ENCODE measurements around the gene PLCH2.

The PLCH2 gene

DNA sequence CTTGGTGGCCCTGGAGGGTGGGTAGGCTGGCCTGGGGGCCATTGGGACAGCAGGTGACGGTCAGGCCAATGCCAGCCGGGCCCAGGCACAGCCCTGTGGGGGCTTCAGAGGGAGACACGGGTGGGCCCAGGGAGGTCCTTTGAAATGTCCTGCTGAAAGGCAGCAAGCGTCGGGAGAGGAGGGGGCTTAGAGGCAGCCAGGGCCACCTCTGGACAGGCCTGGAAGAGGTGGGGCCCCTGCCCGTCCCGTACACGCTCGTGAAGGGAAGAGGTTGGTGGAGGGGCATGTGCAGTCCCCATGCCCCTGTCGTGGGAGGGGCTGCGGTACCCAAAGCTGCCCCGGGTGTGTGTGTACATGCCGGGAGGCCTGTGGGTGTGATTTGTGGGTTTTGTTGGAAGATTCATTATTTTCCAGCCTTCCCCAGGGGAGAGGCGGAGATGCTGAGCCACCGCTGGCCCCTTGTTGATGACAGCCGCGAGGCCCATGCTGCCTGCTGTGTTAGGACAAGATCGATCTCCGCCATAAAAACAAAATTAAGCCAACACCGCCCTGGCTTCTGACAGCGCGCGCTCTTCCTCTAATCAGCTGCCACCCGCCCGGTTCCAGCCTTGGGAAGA, 3.4 kb upstream of the PLCH2 start:
- Mint-ChIP-seq H3K4me1 (no peaks in the 10 kb centered on the region), H3K4me3 (no peak overlapping the region), H3K27ac (no peak overlapping the region), H3K9me3 (no peaks in the 10 kb centered on the region), H3K27me3 (no peaks in the 10 kb centered on the region), H3K36me3 (ENCODE audit: low read depth) (no peaks in the 10 kb centered on the region)
- DNase-seq (no peak), ATAC-seq (no peak)

DNA sequence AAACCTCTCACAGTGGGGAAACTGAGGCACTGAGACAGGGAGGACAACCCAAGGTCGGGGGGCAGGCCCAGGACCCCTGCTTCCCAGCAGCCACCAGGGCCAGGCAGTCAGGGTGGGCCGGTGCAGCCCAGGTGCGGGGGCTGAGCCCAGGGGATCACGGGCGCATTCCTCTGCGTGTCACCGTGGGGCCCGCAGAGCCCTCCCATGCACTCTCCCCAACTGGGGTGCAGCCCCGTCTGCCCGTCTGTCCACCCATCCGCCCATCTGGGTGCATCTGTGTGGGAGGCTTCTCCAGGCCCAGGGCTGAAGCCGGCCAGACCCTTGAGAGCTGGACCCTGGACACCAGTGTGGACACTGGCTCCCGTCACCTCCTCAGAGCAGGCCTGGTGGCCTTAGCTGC, 2.9 kb upstream of the PLCH2 start:
- ATAC-seq = no peak
- no peaks in the 10 kb centered on the region for H3K4me1 Mint-ChIP-seq
- H3K27ac Mint-ChIP-seq = no peak overlapping the region
- H3K36me3 Mint-ChIP-seq (ENCODE audit: low read depth) = no peaks in the 10 kb centered on the region
- H3K9me3 Mint-ChIP-seq = no peaks in the 10 kb centered on the region
- H3K4me3 Mint-ChIP-seq = no peak overlapping the region
- DNase-seq = no peak
- no peaks in the 10 kb centered on the region for H3K27me3 Mint-ChIP-seq

DNA sequence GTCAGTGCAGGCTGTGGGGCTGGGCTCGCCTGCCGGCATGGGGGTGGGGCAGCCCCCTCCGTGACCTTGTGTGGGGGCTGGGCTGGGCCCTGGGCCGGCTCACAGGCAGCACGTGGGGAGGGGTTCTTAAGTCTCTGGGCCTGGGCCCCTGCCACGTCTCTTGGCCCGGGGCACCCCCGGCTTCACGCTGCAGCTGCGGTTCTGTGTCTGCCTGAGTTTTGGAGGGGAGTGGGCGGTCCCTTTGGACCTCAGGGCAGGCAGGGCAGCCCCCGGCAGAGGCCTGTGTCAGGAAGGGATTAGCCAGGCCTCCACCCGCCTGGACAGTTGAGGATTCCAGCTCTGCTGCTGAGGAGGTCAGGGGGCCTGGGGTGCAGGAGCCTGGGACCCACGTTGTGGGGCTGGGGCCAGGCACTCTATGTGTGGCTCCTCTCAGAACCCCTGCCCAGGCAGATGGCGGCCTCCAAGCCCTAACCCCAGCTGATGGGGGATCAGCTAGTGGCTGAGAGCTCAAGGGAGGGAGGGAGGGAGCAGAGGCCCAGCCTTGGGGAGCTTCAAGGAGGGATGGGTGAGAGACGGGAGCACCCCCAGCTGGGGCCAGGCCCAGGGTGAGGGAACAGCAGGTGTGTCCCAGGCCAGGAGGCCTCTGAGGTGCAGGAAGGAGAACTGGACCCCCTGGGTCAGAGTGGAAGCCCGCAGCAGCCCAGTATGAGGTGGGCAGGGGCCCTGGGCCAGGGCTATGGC, 1.8 kb upstream of the PLCH2 start:
- no peak for DNase-seq
- ATAC-seq = no peak
- no peaks in the 10 kb centered on the region for H3K9me3 Mint-ChIP-seq
- no peak overlapping the region for H3K4me3 Mint-ChIP-seq
- H3K4me1 Mint-ChIP-seq = no peaks in the 10 kb centered on the region
- no peaks in the 10 kb centered on the region for H3K36me3 Mint-ChIP-seq (ENCODE audit: low read depth)
- no peak overlapping the region for H3K27ac Mint-ChIP-seq
- no peaks in the 10 kb centered on the region for H3K27me3 Mint-ChIP-seq

DNA sequence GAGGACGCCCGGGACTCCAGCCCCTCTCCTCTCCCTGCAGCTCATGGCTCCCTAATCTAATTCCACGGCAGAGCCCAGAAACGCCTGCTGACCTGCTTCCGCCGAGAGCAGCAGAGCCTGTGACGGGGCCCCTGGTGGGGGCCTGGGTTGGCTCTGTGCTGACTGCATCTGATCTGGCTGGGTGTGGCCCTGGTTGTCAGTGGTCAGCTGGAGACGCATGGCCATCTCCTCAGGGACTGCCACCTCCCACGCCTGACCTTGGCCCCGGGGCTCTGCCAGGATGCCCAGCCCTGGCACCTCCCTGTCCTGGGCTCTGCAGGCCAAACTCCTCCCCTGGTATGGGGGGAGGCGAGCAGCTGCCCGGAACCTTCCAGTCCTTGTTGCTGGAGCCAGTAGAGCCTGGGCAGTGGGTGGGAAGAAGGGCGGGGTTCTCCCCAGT, 1.1 kb upstream of the PLCH2 start:
- no peaks in the 10 kb centered on the region for H3K36me3 Mint-ChIP-seq (ENCODE audit: low read depth)
- no peaks in the 10 kb centered on the region for H3K4me1 Mint-ChIP-seq
- no peaks in the 10 kb centered on the region for H3K27me3 Mint-ChIP-seq
- ATAC-seq (no peak), DNase-seq (no peak)
- H3K27ac Mint-ChIP-seq = no peak overlapping the region
- H3K4me3 Mint-ChIP-seq = no peak overlapping the region
- H3K9me3 Mint-ChIP-seq = no peaks in the 10 kb centered on the region

DNA sequence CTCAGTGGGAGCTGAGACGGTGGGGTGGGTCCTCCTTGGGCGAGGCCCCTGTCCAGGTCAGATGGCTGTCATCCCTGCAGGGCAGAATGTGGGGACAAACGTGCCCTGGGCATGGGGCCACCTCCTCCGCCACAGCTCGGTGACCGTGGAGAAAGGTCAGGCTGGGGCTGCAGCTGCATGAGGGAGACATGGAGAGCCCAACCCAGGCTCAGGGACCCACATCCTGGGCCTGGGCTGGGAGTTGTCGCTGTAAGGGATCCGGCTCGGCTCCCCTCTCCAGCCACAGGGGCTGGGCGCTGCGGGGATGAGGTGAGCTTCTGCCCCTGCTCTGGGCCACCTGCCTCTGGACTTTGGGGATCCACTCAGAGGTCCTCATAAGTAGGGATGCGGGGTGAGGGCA, 518 bp upstream of the PLCH2 start:
- H3K36me3 Mint-ChIP-seq (ENCODE audit: low read depth) = no peaks in the 10 kb centered on the region
- no peaks in the 10 kb centered on the region for H3K27me3 Mint-ChIP-seq
- ATAC-seq (no peak), DNase-seq (no peak)
- H3K27ac Mint-ChIP-seq = no peak overlapping the region
- H3K9me3 Mint-ChIP-seq = no peaks in the 10 kb centered on the region
- H3K4me1 Mint-ChIP-seq = no peaks in the 10 kb centered on the region
- no peak overlapping the region for H3K4me3 Mint-ChIP-seq

- no peaks in the 10 kb centered on the region for H3K27me3 Mint-ChIP-seq
- peaks cover 2% of the 10 kb centered on the region for H3K4me1 Mint-ChIP-seq
- no peak overlapping the region for H3K4me3 Mint-ChIP-seq
- H3K27ac Mint-ChIP-seq = no peak overlapping the region
- H3K36me3 Mint-ChIP-seq (ENCODE audit: low read depth) = no peaks in the 10 kb centered on the region
- no peak for DNase-seq
- ATAC-seq = no peak
- H3K9me3 Mint-ChIP-seq = no peaks in the 10 kb centered on the region
These were observed 1.2 kb downstream of the PLCH2 start for GRCh38 chr1:2477309-2477708.

GRCh38 chr1:2477791-2478499, 1.9 kb downstream of the PLCH2 start:
- H3K27ac Mint-ChIP-seq = no peak overlapping the region
- no peaks in the 10 kb centered on the region for H3K27me3 Mint-ChIP-seq
- peaks cover 2% of the 10 kb centered on the region for H3K4me1 Mint-ChIP-seq
- H3K4me3 Mint-ChIP-seq = no peak overlapping the region
- no peak for ATAC-seq
- H3K36me3 Mint-ChIP-seq (ENCODE audit: low read depth) = no peaks in the 10 kb centered on the region
- DNase-seq = no peak
- H3K9me3 Mint-ChIP-seq = no peaks in the 10 kb centered on the region

DNA sequence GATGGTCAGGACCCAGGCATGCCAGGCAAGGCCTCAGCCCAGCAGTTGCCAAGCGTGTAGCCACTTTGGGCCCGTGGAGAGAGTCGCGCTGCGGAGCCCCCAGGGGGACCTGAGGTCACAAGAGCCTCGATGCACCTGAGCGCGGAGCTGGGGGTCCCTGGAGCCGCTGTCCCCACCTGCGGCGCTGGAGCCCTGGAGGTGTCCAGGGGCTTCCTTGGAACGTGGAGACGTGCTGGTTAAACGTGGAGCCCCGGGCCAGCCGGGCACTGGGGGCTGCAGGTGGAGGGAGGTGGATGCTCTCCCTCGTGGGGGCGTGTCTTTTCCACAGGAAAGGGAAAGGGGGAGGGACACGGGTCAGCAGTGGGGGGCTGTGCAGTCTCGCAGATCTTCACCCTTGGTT, 3.1 kb downstream of the PLCH2 start:
- H3K9me3 Mint-ChIP-seq = no peaks in the 10 kb centered on the region
- peaks cover 2% of the 10 kb centered on the region for H3K4me1 Mint-ChIP-seq
- no peaks in the 10 kb centered on the region for H3K36me3 Mint-ChIP-seq (ENCODE audit: low read depth)
- DNase-seq (no peak), ATAC-seq (no peak)
- no peak overlapping the region for H3K27ac Mint-ChIP-seq
- H3K4me3 Mint-ChIP-seq = no peak overlapping the region
- no peaks in the 10 kb centered on the region for H3K27me3 Mint-ChIP-seq

GRCh38 chr1:2479618-2480017, 3.5 kb downstream of the PLCH2 start:
- no peaks in the 10 kb centered on the region for H3K9me3 Mint-ChIP-seq
- no peak overlapping the region for H3K27ac Mint-ChIP-seq
- DNase-seq = no peak
- no peaks in the 10 kb centered on the region for H3K36me3 Mint-ChIP-seq (ENCODE audit: low read depth)
- ATAC-seq = no peak
- H3K27me3 Mint-ChIP-seq = no peaks in the 10 kb centered on the region
- no peak overlapping the region for H3K4me3 Mint-ChIP-seq
- H3K4me1 Mint-ChIP-seq = peaks cover 2% of the 10 kb centered on the region

DNA sequence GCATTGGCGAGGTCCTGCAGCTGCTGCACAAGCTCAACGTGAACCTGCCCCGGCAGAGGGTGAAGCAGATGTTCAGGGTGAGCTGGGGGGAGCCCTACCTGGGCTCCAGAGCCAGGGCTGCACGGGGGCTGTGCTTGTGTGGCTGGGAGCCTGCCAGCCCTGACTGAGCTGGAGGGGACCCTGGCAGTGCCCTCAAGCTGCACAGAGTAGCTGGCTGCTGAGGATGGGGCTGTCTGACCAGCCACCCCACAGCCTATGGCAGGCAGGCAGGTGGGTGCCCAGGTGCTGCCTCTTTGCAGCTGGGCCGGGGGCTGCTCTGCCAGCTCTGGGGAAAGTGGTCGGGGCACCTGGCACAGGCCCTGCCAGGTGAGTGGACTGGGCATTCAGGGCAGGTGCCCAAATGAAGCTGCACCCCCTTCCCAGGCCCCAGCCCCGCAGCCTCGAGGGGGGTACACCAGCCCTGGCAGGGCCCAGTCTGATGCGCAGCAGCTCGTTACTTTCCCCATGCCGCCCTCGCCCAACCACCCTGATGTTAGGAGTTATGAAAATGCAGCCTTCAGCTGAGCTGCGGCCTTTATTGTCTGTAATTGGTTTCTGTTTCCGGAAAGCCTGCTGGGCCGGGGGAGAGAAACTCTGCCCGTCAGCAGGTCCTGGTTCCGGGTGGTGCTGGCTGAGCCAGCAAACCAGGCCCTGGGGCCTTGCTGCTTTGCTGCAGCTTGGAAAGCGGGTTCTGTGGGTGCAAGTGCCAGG, 4.3 kb downstream of the PLCH2 start:
- ATAC-seq (no peak), DNase-seq (no peak)
- H3K36me3 Mint-ChIP-seq (ENCODE audit: low read depth) = no peaks in the 10 kb centered on the region
- no peaks in the 10 kb centered on the region for H3K27me3 Mint-ChIP-seq
- H3K27ac Mint-ChIP-seq = no peak overlapping the region
- H3K9me3 Mint-ChIP-seq = no peaks in the 10 kb centered on the region
- H3K4me3 Mint-ChIP-seq = no peak overlapping the region
- H3K4me1 Mint-ChIP-seq = peaks cover 2% of the 10 kb centered on the region

DNA sequence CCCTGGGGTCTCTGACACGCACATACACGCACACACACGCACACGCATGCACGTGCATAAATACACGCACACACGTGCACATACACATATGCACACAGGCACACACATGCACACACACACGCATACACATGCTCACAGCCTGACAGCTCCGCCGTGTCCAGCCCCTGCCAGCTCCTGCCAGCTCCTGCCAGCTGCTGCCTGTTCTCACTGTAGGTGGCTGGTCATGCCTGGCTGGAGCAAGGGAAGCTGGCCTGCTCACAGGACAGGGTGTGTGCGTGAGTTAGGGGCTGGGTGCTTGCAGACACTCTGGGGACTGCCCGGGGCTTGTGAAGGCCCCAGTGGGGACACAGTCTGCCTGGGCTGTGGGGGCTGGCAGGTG, 4.9 kb downstream of the PLCH2 start:
- DNase-seq (no peak), ATAC-seq (no peak)
- peaks cover 2% of the 10 kb centered on the region for H3K4me1 Mint-ChIP-seq
- H3K36me3 Mint-ChIP-seq (ENCODE audit: low read depth) = no peaks in the 10 kb centered on the region
- H3K4me3 Mint-ChIP-seq = no peak overlapping the region
- H3K9me3 Mint-ChIP-seq = no peaks in the 10 kb centered on the region
- no peaks in the 10 kb centered on the region for H3K27me3 Mint-ChIP-seq
- no peak overlapping the region for H3K27ac Mint-ChIP-seq

DNA sequence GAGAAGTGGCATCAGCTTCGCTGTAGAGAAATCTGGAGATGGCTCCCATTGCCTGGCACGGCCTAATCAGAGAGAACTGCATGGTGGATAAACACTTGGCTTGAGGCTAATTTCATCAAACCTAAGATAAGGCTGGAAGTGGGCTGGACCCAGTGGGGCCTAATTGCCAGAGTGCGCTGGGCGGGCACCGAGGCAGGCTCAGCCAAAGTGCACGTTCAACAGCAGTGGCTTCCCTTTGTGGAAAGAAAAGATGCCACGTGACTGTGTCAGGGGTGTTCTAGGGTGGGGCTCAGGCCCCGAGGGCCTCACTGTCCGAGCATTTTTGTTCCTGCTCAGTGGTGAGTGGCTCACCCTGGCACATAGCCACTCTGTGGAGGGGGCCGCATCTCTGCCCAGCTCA, 5.8 kb downstream of the PLCH2 start:
- Mint-ChIP-seq H3K4me3 (no peak overlapping the region), H3K36me3 (ENCODE audit: low read depth) (no peaks in the 10 kb centered on the region), H3K9me3 (no peaks in the 10 kb centered on the region)

GRCh38 chr1:2482588-2482987, 6.5 kb downstream of the PLCH2 start:
- H3K4me3 Mint-ChIP-seq = no peak overlapping the region
- no peaks in the 10 kb centered on the region for H3K36me3 Mint-ChIP-seq (ENCODE audit: low read depth)
- H3K27ac Mint-ChIP-seq = no peak overlapping the region
- no peaks in the 10 kb centered on the region for H3K9me3 Mint-ChIP-seq
- ATAC-seq = no peak
- peaks cover 2% of the 10 kb centered on the region for H3K4me1 Mint-ChIP-seq
- H3K27me3 Mint-ChIP-seq = no peaks in the 10 kb centered on the region
- no peak for DNase-seq

More for the DNA sequence above, 5.8 kb downstream of the PLCH2 start:
- peaks cover 2% of the 10 kb centered on the region for H3K4me1 Mint-ChIP-seq
- no peak for ATAC-seq
- H3K27ac Mint-ChIP-seq = no peak overlapping the region
- no peak for DNase-seq
- H3K27me3 Mint-ChIP-seq = no peaks in the 10 kb centered on the region

DNA sequence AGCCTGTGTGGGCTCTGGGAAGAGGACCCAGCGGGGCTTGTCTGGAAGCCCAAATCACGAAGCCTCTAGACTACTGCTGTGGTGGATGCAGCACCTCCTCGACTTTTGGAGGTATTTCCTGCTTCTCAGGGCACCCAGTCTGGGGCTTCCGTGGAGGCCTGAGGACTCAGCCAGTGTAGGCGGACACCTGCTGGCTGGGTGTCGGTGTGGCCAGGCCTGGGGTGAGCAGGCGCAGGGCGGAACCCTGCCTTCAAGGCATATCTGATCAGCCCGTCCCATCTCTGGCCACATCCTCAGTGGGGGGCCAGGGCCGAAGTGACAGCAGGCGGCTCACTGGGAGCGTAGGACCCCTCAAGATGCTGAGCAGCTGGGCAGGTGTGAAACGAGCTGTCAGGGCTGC, 6.9 kb downstream of the PLCH2 start:
- H3K36me3 Mint-ChIP-seq (ENCODE audit: low read depth) = peaks cover 2% of the 10 kb centered on the region
- no peak overlapping the region for H3K4me3 Mint-ChIP-seq
- DNase-seq = no peak
- no peaks in the 10 kb centered on the region for H3K27me3 Mint-ChIP-seq
- ATAC-seq = no peak
- peaks cover 2% of the 10 kb centered on the region for H3K4me1 Mint-ChIP-seq
- no peaks in the 10 kb centered on the region for H3K9me3 Mint-ChIP-seq
- no peak overlapping the region for H3K27ac Mint-ChIP-seq

DNA sequence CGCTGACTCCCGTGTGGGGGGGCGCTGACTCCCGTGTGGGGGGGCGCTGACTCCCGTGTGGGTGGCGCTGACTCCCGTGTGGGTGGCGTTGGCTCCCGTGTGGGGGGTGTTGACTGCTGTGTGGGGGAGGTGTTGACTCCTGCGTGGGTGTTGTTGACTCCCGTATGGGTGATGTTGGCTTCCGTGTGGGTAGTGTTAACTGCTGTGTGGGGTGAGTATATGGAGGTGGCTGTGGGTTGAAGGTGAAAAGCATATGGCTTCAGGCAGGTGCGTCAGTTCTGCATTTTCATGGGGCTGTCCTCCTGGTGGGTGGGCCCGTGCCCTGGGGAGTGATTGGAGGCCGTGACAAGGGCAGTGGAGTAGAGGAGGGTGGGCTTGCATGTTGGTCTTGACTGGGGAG, 7.9 kb downstream of the PLCH2 start:
- peaks cover 2% of the 10 kb centered on the region for H3K36me3 Mint-ChIP-seq (ENCODE audit: low read depth)
- H3K27ac Mint-ChIP-seq = no peak overlapping the region
- H3K4me3 Mint-ChIP-seq = no peak overlapping the region
- no peak for DNase-seq
- ATAC-seq = no peak
- no peaks in the 10 kb centered on the region for H3K9me3 Mint-ChIP-seq
- no peaks in the 10 kb centered on the region for H3K27me3 Mint-ChIP-seq
- H3K4me1 Mint-ChIP-seq = peaks cover 2% of the 10 kb centered on the region
